Sigmoid colon (tissue), 4 donors: ENCODE measurements around the gene GPR148.
"Not testable (repeated sequence)": the region's sequence is repeated elsewhere in the genome, so short reads cannot be mapped to it uniquely, and the experiment has no call there.

Experiments used
- EP300 ChIP-seq, 4 donors: sonication (generic); formaldehyde crosslinking; IDR thresholded peaks; one replicate each; pipeline ENCODE4 v1.6.1; 2017; ENCODE audit warnings: antibody characterized with exemption in 4 of 4
- POLR2A ChIP-seq, 2 donors: fragments of 450-650 bp; IDR thresholded peaks; one replicate each; pipeline ENCODE4 v1.6.1; 2016; ENCODE audit warnings: antibody characterized with exemption in 2 of 2, mild to moderate bottlenecking in 2 of 2, moderate library complexity in 2 of 2
- POLR2AphosphoS5 ChIP-seq, 4 donors: sonication (generic); formaldehyde crosslinking; IDR thresholded peaks; one replicate each; pipeline ENCODE4 v1.6.1; 2017; ENCODE audit warnings: antibody characterized with exemption in 4 of 4
- TF ChIP-seq, protein P1 (sequence below), 4 experiments: fragments of 450-650 bp in 3 of 4; fragments of 200-600 bp in 1 of 4; IDR thresholded peaks; one replicate each; pipeline ENCODE4 v1.5.1; 2016 to 2019; ENCODE audit warnings: antibody characterized with exemption in 4 of 4, mild to moderate bottlenecking in 3 of 4, moderate library complexity in 2 of 4

DNA sequence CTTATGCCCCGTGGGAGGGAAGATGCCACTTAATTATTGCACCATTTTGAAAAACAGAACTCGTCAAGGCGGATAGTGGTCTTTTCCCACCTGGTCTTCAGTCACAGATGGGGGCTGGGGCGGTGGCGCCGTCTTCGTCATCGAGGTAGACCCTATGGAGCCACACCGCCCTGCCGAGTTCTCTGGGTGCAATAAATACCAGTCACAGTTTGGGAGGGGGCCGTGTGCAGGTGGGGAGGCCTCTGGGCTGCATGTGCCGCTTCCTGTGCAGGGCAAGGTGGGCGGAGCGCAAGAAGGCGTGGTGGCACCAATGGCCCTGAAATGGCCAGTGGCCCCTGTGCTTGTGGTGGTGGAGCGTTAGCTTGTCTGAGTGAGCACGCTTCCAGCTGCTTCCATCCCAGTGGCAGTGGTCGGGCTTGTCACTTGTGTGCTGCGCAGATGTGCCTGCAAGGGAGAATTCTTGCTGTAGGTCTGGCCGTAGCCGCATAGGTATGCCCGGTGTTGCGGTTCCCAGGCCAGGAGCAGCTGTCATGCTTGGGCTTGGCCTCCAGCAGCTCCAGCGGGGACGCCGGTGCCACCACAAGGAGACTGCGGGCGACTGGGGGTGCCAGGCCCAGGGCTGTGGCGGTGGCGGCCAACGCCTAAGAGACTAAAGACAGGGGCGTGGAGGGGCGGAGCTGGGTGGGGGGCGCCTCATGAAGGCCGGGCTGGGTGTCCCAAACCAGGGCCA is 36.7 kb upstream of the GPR148 start:
- TF ChIP-seq, protein P1, sequence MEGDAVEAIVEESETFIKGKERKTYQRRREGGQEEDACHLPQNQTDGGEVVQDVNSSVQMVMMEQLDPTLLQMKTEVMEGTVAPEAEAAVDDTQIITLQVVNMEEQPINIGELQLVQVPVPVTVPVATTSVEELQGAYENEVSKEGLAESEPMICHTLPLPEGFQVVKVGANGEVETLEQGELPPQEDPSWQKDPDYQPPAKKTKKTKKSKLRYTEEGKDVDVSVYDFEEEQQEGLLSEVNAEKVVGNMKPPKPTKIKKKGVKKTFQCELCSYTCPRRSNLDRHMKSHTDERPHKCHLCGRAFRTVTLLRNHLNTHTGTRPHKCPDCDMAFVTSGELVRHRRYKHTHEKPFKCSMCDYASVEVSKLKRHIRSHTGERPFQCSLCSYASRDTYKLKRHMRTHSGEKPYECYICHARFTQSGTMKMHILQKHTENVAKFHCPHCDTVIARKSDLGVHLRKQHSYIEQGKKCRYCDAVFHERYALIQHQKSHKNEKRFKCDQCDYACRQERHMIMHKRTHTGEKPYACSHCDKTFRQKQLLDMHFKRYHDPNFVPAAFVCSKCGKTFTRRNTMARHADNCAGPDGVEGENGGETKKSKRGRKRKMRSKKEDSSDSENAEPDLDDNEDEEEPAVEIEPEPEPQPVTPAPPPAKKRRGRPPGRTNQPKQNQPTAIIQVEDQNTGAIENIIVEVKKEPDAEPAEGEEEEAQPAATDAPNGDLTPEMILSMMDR (IDR thresholded peaks at IDR 0.05), result not testable (repeated sequence)
- TF ChIP-seq POLR2AphosphoS5, EP300, POLR2A (IDR thresholded peaks at IDR 0.05): not testable (repeated sequence)
